HTR-8/SVneo (cell line): ENCODE results near the gene ERF.
"Not testable (repeated sequence)": the region's sequence is repeated elsewhere in the genome, so short reads cannot be mapped to it uniquely, and the experiment has no call there.

Source experiments
- DNase-seq: peaks from one replicate; pipeline ENCODE4 v3.0.0; 2011; ENCODE audit warnings: low spot score, mixed read lengths; ENCODE audit not compliant: insufficient read length
- FAIRE-seq: peaks from 2 replicates; lab custom pipeline; 2011; peaks lifted over from hg19 to GRCh38; lab: Jason Lieb, UNC

ERF gene

DNA sequence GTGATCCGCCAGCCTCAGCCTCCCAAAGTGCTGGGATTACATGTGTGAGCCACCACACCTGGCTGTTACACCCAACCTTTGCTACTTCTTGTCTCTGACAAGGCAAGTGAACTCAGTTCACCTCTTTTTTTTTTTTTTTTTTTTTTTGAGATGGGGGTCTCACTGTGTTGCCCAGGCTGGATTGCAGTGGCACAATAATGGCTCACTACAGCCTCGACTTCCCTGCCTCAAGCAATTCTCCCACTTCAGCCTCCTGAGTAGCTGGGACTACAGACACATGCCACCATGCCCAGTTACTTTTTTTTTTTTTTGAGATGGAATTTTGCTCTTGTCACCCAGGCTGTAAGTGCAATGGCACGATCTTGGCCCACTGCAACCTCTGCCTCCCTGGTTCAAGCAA lies 2.9 kb upstream of the ERF start:
- not testable (repeated sequence) for DNase-seq, FAIRE-seq

DNA sequence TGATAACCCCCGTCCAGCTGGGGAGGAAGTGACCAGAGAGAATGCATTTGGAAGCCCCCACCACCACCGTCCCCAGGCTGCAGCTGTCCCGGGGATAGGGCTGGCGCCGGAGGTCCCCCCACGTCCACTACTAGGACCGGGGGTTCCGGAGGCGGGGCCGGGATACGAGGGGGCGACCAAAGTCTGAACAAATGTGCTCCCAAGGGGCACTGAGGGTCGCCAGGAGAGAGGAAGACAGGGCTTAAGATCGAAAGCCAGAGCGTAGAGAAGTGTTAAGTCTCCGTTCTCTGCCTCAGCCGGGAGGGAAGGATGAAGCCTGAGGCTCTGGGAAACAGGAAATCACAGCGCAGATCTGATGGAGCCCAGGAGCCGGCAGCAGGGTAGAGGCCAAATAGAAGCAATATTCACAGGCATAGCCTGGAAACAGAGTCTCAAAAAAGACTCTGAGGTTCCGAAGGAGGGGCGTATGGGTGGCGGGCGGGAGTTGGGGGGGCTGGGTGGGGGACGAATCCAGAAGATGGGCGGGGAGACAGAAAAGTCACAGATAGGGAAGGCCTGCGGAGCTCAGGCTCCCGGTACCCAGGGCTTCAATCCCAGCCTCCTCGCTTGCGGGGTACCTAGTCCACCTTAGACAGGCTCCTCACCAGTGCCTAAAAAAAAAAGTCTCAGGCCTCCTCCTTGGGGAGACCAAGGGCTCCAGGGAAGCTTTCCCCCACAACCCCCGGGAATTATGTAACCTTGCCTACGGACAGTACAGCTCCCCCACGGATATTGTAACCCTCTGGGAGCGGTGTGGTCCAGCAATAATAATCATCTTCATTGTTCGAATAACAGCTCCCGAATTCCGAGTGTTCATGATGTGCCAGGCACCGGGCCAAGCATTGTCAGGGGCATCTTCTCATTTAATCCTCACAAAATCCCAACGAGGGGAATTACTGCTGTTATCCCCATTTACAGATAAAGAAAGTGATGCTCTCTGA lies 1.1 kb upstream of the ERF start:
- no peak for FAIRE-seq
- no peak for DNase-seq

DNA sequence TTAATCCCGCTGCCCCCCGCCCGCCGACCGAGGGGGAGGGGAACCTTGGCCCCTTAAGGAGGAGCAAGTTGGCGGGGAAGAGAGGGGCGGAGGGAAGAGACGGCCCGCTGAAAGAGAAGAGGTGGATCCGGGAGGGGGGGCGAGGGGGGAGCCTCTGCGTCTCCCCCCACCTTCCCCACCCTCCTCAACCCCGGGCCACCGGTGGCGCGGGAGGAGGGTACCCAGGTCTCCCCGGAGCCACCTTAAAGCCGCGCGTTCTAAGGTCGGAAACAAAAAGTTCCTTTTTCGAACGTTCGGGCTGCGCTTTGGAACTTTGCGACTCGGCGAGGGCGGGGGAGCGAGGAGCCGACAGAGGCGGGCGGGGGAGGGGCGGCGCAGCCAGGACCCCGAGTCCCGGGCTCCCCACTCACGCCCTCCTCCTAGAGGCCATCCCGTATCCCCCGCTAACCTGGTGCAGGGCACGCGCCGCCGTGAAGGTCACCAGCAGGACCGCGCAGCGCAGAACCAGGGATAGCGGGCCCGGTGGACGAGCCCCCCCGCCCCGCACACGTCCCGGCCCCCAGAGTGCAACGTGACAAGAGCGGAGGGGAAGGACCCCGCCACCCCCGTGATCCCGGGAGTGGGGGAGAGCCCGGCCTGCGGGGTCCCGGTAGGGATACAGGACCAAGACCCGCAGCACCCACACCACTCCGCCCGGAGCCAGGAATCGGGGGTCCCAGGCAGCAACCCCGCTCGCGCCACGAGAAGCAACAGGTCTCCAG lies 659 bp downstream of the ERF start:
- peak; percentile 72 for FAIRE-seq

DNA sequence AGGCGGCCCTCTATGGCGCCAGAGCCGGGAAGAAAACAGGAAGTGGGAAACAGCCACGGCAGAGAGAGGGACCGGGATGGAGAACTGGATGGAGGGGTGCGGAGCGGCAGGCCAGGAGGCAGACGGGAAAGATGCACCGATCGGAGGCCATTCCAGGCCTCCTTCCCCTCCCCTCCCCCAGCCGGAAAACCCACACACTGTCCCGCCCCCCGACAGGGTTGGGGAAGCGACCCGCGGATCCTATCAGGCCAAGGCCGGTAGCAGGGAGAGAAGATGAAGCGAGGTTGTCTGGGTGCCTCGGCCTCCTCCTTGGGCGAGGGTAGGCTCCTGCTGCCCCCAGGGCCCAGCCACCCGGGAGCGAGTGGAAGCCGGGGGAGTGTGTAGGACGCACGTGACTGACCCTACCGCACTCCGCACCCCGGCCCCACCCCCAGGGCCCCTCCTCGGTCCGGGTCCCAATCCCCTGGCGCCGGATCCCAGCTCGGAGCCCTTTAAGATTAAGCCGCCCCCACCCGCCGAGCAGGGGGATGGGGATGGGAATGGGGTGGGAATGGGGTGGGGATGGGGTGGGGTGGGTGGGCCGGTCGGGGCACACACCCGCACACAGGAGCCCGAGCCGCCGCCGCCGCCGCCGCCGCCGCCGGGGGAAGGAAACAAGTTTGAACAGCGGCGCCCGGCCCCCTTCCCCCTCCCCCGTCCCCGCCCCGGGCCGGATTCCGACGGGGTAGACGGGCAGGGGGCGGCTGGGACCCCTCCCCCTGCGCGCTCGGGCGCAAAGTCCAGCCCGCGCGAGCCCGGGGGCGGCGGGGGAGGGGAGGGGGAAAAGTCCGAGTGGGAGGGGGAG lies 1.5 kb downstream of the ERF start:
- DNase-seq (peak; percentile 53), FAIRE-seq (peak; percentile 60)

More for the DNA sequence above, 659 bp downstream of the ERF start:
- DNase-seq = no peak

DNA sequence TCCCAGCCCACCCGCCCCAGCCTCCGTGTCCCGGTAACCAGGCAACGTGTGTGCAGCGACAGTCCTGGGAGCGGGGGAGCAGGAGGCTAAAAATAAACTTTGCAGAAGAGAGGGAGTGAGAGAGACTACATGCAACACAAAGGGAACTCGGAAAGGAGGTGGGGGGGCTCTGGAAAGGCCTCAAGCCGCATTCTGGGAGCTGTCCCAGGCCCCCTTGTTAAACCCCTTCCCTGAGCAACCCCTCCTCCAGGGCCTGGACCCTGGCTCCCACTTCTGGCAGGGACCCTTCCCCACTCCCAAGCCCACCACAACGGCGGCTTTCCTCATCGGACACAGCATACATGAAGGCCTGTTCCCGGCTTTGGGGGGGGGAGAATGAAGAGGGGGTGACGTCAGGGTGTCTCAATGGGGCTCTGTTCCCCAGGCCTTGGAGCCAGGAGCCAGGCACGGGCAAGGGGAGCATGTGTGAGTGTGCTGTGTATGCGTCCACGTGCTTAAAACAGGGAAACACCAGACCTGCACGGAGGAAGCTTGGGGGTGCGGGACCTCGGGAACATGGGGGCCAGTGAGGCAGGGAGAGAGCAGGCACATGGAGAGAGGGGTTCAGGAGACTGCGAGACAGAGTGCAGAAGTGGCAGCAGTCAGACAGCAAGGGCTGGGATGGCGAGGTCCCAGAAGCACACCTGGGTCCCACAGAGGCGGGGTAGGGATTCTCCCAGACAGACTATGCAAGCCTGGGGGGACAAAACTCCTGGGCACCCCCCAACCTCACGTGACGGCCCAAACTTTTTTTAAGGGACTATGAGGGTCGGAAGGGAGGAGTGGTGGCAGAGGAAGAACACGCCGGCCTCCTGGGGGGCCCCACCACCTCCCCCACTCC lies 2.3 kb downstream of the ERF start:
- FAIRE-seq (no peak), DNase-seq (no peak)

DNA sequence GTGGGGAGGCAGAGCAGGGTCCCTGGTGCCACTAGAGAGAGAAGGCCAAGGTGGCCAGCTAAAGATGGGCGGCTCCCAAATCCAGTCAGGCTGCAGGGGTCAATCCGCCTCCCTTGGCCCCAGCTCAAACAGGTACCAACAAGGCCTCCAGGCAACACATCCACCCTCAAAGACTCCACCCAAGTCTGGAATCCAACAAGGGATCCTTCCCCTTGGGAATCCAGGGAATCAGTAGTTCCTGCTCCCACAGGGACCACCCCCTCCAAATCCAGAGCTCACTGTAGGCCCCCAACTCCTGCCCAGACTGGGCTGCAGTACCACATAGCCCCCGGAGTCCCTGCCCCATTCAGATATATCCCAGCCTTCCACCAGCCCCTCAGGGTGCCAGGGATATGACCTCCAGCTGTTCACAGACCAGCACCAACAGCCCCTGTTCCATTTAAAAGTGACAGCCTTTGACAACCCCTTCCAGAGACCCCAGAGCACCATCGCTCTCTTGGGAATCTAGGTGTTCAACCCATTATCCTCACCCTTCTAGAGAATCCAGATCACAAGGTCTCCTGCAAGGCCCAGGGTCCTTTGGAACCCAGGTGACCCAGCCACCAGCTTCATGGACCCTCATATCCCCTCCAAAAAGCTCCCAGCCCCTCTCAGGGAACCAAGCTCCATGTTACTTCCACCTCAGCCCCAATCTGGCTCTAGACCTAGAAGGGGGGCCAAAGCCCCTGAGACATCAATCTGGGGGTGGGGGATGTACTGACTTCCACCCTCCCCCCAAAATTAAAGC lies 3.2 kb downstream of the ERF start:
- DNase-seq (no peak), FAIRE-seq (no peak)

DNA sequence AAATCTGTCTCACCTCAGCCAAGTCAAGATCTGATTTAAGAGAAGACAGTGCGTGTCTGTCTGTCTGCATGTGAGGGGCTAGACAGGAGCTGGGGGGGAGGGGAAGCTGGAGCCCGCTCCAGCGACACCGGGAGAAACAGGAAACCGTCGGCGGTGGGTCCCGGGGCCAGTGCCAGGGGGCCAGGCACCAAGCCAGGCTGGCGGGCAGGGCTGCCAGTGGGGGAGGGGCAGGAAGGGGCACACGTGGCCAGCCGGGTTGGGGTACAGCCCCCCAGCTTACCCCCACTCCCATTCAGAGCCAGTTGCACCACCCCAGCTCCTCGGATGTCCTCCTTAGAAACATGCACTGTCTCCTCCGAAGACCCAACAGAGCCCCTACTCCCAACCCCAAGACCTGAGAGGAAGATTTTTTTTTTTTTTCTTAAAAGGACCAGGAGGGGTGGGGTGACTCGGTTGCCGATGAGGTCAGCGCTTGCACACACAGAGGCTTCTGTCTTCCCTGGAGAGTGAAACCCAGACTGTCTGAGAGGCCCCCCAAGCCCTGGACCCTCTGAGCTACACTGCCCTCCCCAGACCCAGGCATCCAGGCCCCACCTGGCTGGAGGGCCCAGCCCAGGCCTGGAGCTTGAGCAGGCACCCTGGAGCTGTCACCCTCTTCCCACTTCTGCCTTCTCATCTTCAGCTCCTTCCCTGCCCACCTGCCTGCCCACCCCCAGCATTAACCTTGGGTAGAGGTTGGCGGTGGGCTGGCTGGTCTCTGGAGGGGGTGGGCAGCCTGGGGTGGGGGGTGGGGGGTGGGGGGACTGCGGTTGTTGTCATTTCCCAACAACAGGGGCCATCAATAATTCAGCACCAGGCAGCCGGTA lies 4.0 kb downstream of the ERF start:
- FAIRE-seq (no peak), DNase-seq (no peak)

DNA sequence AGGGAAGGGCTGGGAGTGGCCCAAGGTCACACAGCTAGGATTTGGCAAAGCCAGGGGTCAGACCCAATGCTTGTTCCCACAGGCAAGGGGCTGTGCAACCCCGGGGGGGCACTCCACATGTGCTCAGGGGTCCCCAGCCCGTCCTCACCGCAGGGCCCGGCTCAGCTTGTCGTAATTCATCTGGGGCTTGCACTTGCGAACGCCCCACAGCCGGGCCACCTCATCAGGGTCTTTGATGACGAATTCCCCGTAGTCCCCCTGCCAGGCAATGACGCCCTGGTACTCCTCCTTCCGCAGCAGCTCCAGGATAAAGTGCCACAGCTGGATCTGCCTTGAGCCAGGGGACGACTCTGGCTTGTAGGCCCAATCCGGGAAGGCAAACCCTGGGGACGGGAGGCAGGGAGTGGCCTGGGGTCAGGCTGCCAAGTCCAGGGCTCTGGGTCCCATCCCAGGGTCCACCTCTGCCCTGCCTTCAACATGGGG lies 4.7 kb downstream of the ERF start:
- DNase-seq (no peak), FAIRE-seq (no peak)

DNA sequence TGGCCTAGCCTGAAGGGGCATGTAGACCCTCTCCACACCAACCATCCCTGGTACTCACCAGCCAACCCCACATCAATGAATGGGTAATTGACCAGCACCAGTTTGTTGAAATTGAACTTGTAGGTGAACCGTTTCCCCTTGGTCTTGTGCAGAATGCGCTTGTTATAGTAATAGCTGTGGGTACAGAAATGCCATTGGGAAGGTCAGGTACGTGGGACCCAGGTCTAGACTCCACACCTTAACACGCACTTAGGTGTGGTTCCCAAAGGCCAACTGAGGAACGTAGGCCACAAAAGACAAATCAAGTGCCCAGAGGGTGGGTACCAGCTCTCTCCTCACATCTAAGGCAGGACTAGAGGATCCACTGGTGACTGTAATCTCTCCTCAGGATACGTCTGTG lies 5.2 kb downstream of the ERF start:
- FAIRE-seq = no peak

DNA sequence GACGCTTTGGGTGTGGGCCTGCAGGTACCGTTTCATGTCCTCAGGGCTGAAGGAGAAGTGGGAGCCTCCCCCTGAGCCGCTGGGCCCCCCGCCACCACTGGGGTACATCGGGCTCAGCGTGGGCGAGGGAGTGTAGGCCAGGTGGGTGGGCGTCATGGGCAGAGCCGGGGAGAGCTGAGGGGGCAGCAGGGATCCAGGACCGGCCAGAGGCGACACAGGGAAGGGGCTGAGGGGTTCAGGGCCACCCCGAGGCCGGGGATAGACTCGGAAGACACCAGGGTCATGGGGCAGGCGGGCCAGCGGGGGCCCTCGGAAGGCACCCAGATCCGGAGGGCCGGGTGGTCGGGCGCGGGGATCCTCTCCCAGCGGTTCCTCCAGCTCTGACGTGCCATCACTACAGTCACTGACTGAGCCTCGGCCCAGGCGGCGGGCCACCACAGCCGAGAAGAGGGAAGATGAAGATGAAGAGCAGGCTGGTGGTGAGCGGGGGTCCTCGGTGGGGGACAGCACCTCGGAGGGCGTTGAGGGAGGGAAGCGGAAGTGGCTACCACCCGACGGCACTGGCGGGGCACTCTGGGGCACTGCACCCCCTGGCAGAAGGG lies 5.7 kb downstream of the ERF start:
- DNase-seq (no peak), FAIRE-seq (no peak)

More for the DNA sequence above, 5.2 kb downstream of the ERF start:
- no peak for DNase-seq

DNA sequence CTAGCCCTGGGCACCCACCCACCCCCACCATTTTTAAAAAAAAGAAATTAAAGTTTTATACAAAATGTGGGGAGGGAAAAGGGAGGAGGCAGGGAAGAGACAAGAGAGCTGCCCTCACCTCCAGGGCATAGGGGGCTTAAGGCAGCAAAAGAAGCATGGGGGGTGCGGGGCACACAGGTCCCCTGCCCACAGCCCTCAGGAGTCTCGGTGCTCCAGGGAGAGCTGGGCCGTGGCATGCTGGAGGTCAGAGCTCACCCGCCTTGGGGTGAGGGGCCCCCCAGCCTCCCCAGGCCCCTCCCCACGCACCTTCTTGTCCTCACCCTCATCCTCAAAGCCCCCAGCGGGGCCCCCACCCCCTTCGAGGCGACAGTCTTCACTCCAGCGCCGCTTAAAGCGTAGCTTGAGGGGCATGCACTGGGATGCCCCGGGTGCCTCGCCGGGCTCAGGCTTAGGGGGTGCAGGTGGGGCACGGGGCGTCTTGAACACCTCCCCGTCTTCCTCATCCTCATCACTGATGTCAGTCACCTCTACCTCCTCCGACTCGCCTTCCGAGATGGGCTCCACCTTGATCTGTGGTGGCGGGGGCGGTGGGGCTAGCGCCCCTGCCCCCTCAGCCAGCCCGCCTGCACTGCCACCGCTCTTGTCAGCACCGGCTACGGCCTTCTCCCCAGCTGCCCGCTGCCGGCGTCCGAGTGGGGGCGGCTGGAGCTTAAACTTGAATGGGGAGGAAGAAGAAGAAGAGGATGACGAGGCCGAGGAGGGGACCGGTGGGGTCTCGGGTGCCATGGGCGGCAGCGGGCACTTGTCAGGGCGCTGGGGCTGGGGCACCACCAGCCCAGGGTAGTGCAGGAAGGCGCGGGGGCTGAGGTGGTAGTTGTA lies 6.4 kb downstream of the ERF start:
- DNase-seq (no peak), FAIRE-seq (no peak)

DNA sequence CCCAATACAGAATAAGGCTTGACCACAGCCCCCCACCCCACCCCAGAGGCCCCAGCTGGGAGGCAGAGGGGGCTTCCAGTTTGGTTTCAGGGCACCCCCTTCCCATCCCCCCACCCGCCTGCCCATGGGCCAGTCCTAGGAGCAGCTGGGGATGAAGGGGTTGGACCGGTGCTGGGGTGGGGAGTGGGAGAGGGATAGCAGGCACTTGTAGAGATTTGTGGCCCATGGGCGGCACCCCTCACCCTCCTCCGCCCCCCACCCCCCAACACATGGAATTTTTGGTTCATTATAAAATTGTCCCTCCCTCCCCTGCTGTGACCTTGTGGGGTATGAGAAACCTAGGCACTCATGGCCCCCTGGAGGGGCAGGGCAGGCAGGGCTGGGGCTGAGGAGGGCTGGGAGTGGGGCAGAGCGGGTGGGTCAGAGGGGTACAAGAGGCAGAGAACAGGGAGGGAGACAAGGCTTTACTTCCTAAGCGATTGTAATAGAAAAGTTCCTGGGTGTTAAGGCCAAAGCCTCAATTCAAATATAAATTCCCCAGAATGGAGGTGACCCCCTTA lies 7.2 kb downstream of the ERF start:
- FAIRE-seq (no peak), DNase-seq (no peak)

DNA sequence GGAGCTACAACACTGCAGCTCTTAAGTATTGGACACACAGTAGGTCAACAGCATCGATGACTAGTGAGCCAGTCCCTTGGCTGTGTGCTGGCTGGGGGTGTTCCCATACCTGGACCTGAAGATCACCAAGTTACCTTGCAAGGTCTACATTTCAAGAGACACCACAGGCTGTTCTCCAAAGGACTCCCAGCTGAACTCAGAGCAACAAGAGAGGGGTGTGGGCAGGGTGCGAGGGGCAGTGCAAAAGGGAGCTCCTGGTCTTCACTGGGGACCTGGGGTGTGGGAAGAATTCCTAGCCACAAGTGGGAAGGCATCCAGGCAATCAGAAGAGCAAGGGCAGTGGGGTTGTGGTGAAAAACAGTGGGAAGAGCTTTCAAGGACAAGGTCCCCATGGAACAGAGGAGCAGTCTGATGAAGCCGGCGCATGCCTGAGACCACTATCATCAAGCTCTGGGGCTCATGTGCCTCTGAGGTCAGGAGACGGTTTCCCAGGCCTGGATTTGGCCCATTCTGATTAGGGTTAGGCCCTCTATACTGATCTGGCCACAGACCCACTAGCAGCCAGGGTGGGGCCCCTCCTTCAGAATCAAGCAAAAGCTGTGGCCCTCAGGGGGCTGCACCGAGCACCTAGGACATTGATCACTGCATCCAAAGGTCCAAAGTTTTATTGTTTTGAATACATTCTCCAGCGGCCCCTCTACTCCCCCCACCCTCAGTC lies 7.8 kb downstream of the ERF start:
- FAIRE-seq = no peak
- no peak for DNase-seq

DNA sequence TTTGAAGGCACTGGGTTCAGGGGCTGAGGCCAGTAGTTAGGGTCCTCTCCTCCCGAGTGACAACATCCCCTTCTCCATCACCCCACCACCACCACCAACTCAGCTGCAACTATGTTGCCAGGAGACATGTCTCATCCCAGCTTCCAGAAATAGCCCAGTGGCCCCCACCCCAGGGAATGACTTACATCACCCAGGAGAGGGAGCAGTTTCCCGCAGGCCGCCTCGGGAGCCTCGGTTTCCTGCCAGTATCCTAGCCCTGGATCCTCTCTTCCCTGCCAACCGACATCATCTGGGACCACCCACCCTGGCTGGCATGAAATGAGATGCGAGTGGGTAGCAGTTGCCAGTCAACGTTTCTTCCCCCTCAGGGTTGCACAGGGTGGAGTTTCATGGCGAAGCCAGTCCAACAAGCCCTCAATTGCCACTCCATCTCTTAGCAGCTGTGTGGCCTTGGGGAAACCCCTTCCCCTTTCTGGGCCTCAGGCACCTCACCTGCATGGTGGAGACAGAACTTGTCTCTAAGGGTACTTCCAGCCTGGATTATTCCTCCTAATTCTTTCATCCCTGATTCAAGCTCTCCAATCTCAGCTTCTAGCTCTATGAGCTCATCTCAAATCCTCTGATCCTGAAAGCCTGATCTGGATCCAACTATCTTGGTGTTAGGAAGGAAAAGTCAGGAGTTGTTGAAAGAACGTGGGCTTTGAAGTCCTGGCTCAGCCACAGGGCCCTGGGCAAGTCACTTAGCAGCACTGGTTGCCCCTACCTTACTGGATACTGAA lies 8.6 kb downstream of the ERF start:
- FAIRE-seq (peak; percentile 57), DNase-seq (peak; percentile 58)

DNA sequence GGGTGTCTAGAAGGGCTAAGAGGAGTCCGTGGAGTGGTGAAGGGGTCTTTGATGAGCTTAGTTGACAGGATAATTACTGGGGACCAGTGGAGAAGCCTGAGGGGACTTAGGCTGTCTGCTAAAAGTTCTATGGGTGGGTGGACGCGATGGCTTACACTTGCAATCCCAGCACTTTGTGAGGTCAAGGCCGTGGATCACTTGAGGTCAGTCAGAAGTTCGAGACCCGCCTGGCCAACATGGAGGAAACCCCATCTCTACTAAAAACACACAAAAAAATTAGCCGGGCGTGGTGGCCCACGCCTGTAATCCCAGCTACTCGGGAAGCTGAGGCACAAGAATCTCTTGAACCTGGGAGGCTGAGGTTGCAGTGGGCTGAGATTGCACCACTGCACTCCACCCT lies 9.7 kb downstream of the ERF start:
- FAIRE-seq (no peak), DNase-seq (no peak)
